GM23248 (cell line): ENCODE data around the gene LILRB3.

Experiments
- EZH2 ChIP-seq: fragments of 200-600 bp; sonication (generic); IDR thresholded peaks from 2 replicates; pipeline ENCODE4 v1.6.1; 2018; ENCODE audit warnings: antibody characterized with exemption, mild to moderate bottlenecking; ENCODE audit not compliant: insufficient read depth, poor library complexity, severe bottlenecking
- EZH2phosphoT487 ChIP-seq: fragments of 200-600 bp; sonication (generic); IDR thresholded peaks from 2 replicates; pipeline ENCODE4 v1.6.1; 2018; ENCODE audit warnings: antibody characterized with exemption, moderate library complexity, mild to moderate bottlenecking, low read depth; ENCODE audit not compliant: insufficient read depth

DNA sequence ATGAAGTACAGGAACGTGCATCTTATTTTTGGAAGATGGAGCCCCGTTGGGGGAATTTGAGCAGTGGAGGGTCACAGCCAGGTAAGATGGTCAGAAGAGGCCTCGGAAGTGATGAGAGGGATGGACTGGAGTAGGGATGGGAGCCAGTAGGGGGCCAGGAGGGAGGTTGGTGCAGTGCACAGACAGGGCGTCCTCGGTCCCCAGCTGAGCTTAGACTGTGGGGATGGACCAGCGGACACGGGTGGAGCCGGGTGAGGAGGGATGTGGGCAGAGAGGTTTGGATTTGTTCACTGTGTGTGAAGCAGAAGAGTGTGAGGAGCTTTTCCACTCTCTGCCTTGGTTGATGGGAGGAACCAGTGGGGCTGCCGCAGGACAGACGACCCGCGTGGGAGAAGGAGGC is 11.6 kb downstream of the LILRB3 start:
- no peak for TF ChIP-seq EZH2
- no peak for TF ChIP-seq EZH2phosphoT487
